GM20431 (cell line): Measurements from ENCODE around the gene PDXP.
"Not testable (repeated sequence)": the region's sequence is repeated elsewhere in the genome, so short reads cannot be mapped to it uniquely, and the experiment has no call there.

Experiments used
- in situ Hi-C: fragments of 300-500 bp; cut with MseI, MboI; formaldehyde crosslinking; loops from one replicate; pipeline ENCODE4 v1.15.0; 2020; ENCODE audit warnings: low sequenced_read_pairs; ENCODE audit not compliant: unreplicated experiment

PDXP gene

GRCh38 chr22:37658133-37659065 lies at the start of gene PDXP:
Gene PDXP (plus strand): TSS chr22:37658723. CDS start chr22:37658783, 60 bp downstream.
- in situ Hi-C loops = no loop called here

GRCh38 chr22:37609240-37610152 lies 49.0 kb upstream of the PDXP start:
- in situ Hi-C loops = no loop called here

GRCh38 chr22:37610153-37610475 lies 48.4 kb upstream of the PDXP start:
- in situ Hi-C loops = not testable (repeated sequence)

GRCh38 chr22:37610480-37611129 lies 47.9 kb upstream of the PDXP start:
- in situ Hi-C loops = no loop called here

GRCh38 chr22:37611207-37611606 lies 47.3 kb upstream of the PDXP start:
- in situ Hi-C loops = no loop called here

- in situ Hi-C loops = no loop called here
Observed at GRCh38 chr22:37616201-37617083, 42.1 kb upstream of the PDXP start.

- in situ Hi-C loops = no loop called here
Observed at GRCh38 chr22:37617431-37617830, 41.1 kb upstream of the PDXP start.

GRCh38 chr22:37618072-37618656 lies 40.4 kb upstream of the PDXP start:
- in situ Hi-C loops = no loop called here

GRCh38 chr22:37618674-37619073 lies 39.8 kb upstream of the PDXP start:
- in situ Hi-C loops = no loop called here

- in situ Hi-C loops = no loop called here
Observed at GRCh38 chr22:37619991-37620390, 38.5 kb upstream of the PDXP start.

- in situ Hi-C loops = no loop called here
Observed at GRCh38 chr22:37621352-37621860, 37.1 kb upstream of the PDXP start.

GRCh38 chr22:37623075-37624016 lies 35.2 kb upstream of the PDXP start:
- in situ Hi-C loops = no loop called here

GRCh38 chr22:37624017-37624365 lies 34.5 kb upstream of the PDXP start:
- in situ Hi-C loops = no loop called here

GRCh38 chr22:37624876-37625275 lies 33.6 kb upstream of the PDXP start:
- in situ Hi-C loops = no loop called here

GRCh38 chr22:37625737-37626136 lies 32.8 kb upstream of the PDXP start:
- in situ Hi-C loops = no loop called here

- in situ Hi-C loops = no loop called here
Observed at GRCh38 chr22:37626144-37626543, 32.4 kb upstream of the PDXP start.

GRCh38 chr22:37626556-37627075 lies 31.9 kb upstream of the PDXP start:
- in situ Hi-C loops = no loop called here

- in situ Hi-C loops = no loop called here
Observed at GRCh38 chr22:37627121-37627520, 31.4 kb upstream of the PDXP start.
